Neuronal stem cell (in vitro differentiated cells): Measurements from ENCODE around the gene MEF2C.

ENCODE experiments used
- DNase-seq: peaks from one replicate; pipeline ENCODE4 v3.0.0-alpha.2; 2013; ENCODE audit warnings: low spot score
- H2AFZ ChIP-seq: one replicate; pipeline ENCODE4 v1.6.1; 2013; ENCODE audit warnings: mild to moderate bottlenecking, low read length, inconsistent platforms
- H2AK5ac ChIP-seq: 2 replicates; pipeline ENCODE4 v1.6.1; 2013; ENCODE audit warnings: low read depth, mild to moderate bottlenecking, inconsistent platforms, low read length, moderate library complexity, mixed read lengths
- H2BK120ac ChIP-seq: 2 replicates; pipeline ENCODE4 v1.6.1; 2013; ENCODE audit warnings: low read depth, mild to moderate bottlenecking, inconsistent platforms, low read length, moderate library complexity, mixed read lengths
- H2BK12ac ChIP-seq: one replicate; pipeline ENCODE4 v1.6.1; 2013; ENCODE audit warnings: low read length, inconsistent platforms
- H2BK15ac ChIP-seq: 2 replicates; pipeline ENCODE4 v1.6.1; 2013; ENCODE audit warnings: mild to moderate bottlenecking, low read length, inconsistent platforms, mixed read lengths
- H2BK5ac ChIP-seq: one replicate; pipeline ENCODE4 v1.6.1; 2013; ENCODE audit warnings: inconsistent platforms, mild to moderate bottlenecking, low read length, moderate library complexity
- H3K14ac ChIP-seq: one replicate; pipeline ENCODE4 v1.6.1; 2013; ENCODE audit warnings: low read length, inconsistent platforms
- H3K18ac ChIP-seq: 2 replicates; pipeline ENCODE4 v1.6.1; 2013; ENCODE audit warnings: low read length, inconsistent platforms
- H3K23ac ChIP-seq: 2 replicates; pipeline ENCODE4 v1.6.1; 2013; ENCODE audit warnings: low read depth, mild to moderate bottlenecking, mixed read lengths, low read length, inconsistent platforms; ENCODE audit not compliant: poor library complexity
- H3K27ac ChIP-seq: replicated peaks from 3 replicates; pipeline ENCODE4 v1.5.1; 2013; ENCODE audit warnings: low read length, inconsistent platforms
- H3K27me3 ChIP-seq, 3 experiments: 2 replicates each; pipeline ENCODE4 v1.6.1; 2013; ENCODE audit warnings: low read length in 3 of 3, mild to moderate bottlenecking in 2 of 3, inconsistent platforms in 1 of 3, low read depth in 1 of 3, mixed read lengths in 1 of 3, moderate library complexity in 1 of 3; ENCODE audit not compliant: control insufficient read depth in 3 of 3, insufficient read depth in 3 of 3
- H3K36me3 ChIP-seq, 2 donors: replicated peaks in 1 of 2; 2 replicates each; pipeline ENCODE4 v1.6.1; 2013; ENCODE audit warnings: low read length in 2 of 2; ENCODE audit not compliant: control insufficient read depth in 2 of 2, insufficient read depth in 2 of 2
- H3K4ac ChIP-seq: 2 replicates; pipeline ENCODE4 v1.6.1; 2013; ENCODE audit warnings: inconsistent platforms, mild to moderate bottlenecking, low read length, moderate library complexity
- H3K4me1 ChIP-seq, 2 donors: 1 replicate in 1 of 2; 2 replicates in 1 of 2; pipeline ENCODE4 v1.6.1; 2013; ENCODE audit warnings: low read length in 2 of 2, low read depth in 1 of 2; ENCODE audit not compliant: control insufficient read depth in 2 of 2, insufficient read depth in 1 of 2
- H3K4me2 ChIP-seq: one replicate; pipeline ENCODE4 v1.6.1; 2013; ENCODE audit warnings: mild to moderate bottlenecking, low read length, inconsistent platforms; ENCODE audit not compliant: insufficient read depth, poor library complexity, severe bottlenecking
- H3K4me3 ChIP-seq, 2 donors: 2 replicates each; pipeline ENCODE4 v1.5.1; 2013; ENCODE audit warnings: low read length in 2 of 2, mild to moderate bottlenecking in 2 of 2, inconsistent platforms in 1 of 2, moderate library complexity in 1 of 2
- H3K79me1 ChIP-seq: one replicate; pipeline ENCODE4 v1.6.1; 2013; ENCODE audit warnings: low read depth, mild to moderate bottlenecking, inconsistent platforms, low read length, moderate library complexity
- H3K9ac ChIP-seq: one replicate; pipeline ENCODE4 v1.6.1; 2013; ENCODE audit warnings: mild to moderate bottlenecking, low read depth, low read length, inconsistent platforms; ENCODE audit not compliant: poor library complexity
- H3K9me3 ChIP-seq, 2 donors: replicated peaks in 1 of 2; 2 replicates each; pipeline versions ENCODE3 to v1.6.1; 2013; ENCODE audit warnings: low read length in 2 of 2, mild to moderate bottlenecking in 2 of 2, inconsistent platforms in 1 of 2, low read depth in 1 of 2, mixed read lengths in 1 of 2, moderate library complexity in 1 of 2; ENCODE audit not compliant: control insufficient read depth in 2 of 2, insufficient read depth in 1 of 2
- H4K8ac ChIP-seq: one replicate; pipeline ENCODE4 v1.6.1; 2013; ENCODE audit warnings: low read depth, mild to moderate bottlenecking, inconsistent platforms, low read length, moderate library complexity
- H4K91ac ChIP-seq: one replicate; pipeline ENCODE4 v1.6.1; 2013; ENCODE audit warnings: low read length, low read depth, mild to moderate bottlenecking, inconsistent platforms; ENCODE audit not compliant: poor library complexity
- WGBS, 2 donors: extraction: QIAGEN DNeasy Blood & Tissue Kit; methylation state at CpG; one replicate each; pipeline ENCODE4 v1.1.7; 2013; ENCODE audit warnings: missing lambda C conversion rate in 2 of 2, mixed read lengths in 1 of 2; ENCODE audit not compliant: insufficient read length in 2 of 2, insufficient replicate concordance in 1 of 2; ENCODE audit errors: extremely low coverage in 2 of 2; 5-methylcytosine and 5-hydroxymethylcytosine counted together

Gene MEF2C

GRCh38 chr5:88685591-88686541 lies 197.1 kb downstream of the MEF2C start:
- Histone ChIP-seq H3K27me3 (peaks cover 56 to 100% (median 92%) of the 10 kb centered on the region in 3 experiments), H2BK5ac (no peak overlapping the region), H3K9ac (no peak overlapping the region), H3K9me3 (no peaks in the 10 kb centered on the region), H2BK12ac (no peak overlapping the region), H3K79me1 (no peaks in the 10 kb centered on the region), H3K14ac (no peak overlapping the region), H3K4me2 (peak overlapping the region; percentile 36), H2BK120ac (no peak overlapping the region), H4K8ac (no peak overlapping the region), H3K4me3 (no peak overlapping the region), H3K23ac (no peak overlapping the region), H3K36me3 (no peaks in the 10 kb centered on the region), H3K18ac (no peak overlapping the region), H3K4me1 (peaks cover 5% of the 10 kb centered on the region in 2 donors), H2AFZ (no peak overlapping the region), H3K27ac (no peak overlapping the region), H4K91ac (no peak overlapping the region), H3K4ac (no peak overlapping the region), H2AK5ac (no peak overlapping the region), H2BK15ac (no peak overlapping the region)
- 100% methylated on average over 1 of the region's 23 CpGs; no CpG with 5 or more reads in 1 of the 2 donors for WGBS, 2 donors
- DNase-seq, result no peak

GRCh38 chr5:88683506-88684135 lies 199.4 kb downstream of the MEF2C start:
- no peak overlapping the region for H2BK120ac ChIP-seq
- no peak overlapping the region for H3K4me2 ChIP-seq
- no peak overlapping the region for H3K18ac ChIP-seq
- H2BK15ac ChIP-seq, result no peak overlapping the region
- H3K4me3 ChIP-seq, result no peak overlapping the region
- no peak overlapping the region for H3K4ac ChIP-seq
- DNase-seq, result no peak
- no peak overlapping the region for H3K9ac ChIP-seq
- H2AK5ac ChIP-seq, result no peak overlapping the region
- H2BK12ac ChIP-seq, result no peak overlapping the region
- peak overlapping the region; percentile 46 for H2AFZ ChIP-seq
- no CpG with 5 or more reads among the region's 31 CpGs for WGBS, 2 donors
- H2BK5ac ChIP-seq, result no peak overlapping the region
- no peak overlapping the region for H3K14ac ChIP-seq
- H4K91ac ChIP-seq, result no peak overlapping the region
- H3K79me1 ChIP-seq, result no peaks in the 10 kb centered on the region
- no peak overlapping the region for H3K27ac ChIP-seq
- H3K23ac ChIP-seq, result peak overlapping the region; percentile 30
- peaks cover 37 to 98% (median 91%) of the 10 kb centered on the region in 3 experiments for H3K27me3 ChIP-seq
- H3K9me3 ChIP-seq, result no peaks in the 10 kb centered on the region
- H3K4me1 ChIP-seq, result peaks cover 2 to 5% of the 10 kb centered on the region in 2 donors
- no peaks in the 10 kb centered on the region for H3K36me3 ChIP-seq
- H4K8ac ChIP-seq, result no peak overlapping the region

GRCh38 chr5:88682881-88683361 lies 200.1 kb downstream of the MEF2C start:
- H3K27me3 ChIP-seq, result peaks cover 41 to 97% (median 90%) of the 10 kb centered on the region in 3 experiments
- H3K27ac ChIP-seq, result no peak overlapping the region
- no peak overlapping the region for H3K4me2 ChIP-seq

GRCh38 chr5:88682131-88682530 lies 200.9 kb downstream of the MEF2C start:
- H2BK12ac ChIP-seq, result no peak overlapping the region
- H3K9ac ChIP-seq, result no peak overlapping the region
- no peak overlapping the region for H3K4ac ChIP-seq
- H3K4me3 ChIP-seq, result no peak overlapping the region
- H3K36me3 ChIP-seq, result no peaks in the 10 kb centered on the region
- no peak overlapping the region for H3K23ac ChIP-seq
- H4K91ac ChIP-seq, result no peak overlapping the region
- peaks cover 42 to 97% (median 91%) of the 10 kb centered on the region in 3 experiments for H3K27me3 ChIP-seq
- no peaks in the 10 kb centered on the region for H3K79me1 ChIP-seq
- H3K9me3 ChIP-seq, result no peaks in the 10 kb centered on the region
- no CpG with 5 or more reads among the region's 1 CpG for whole genome bisulfite sequencing, 2 donors
- H2AFZ ChIP-seq, result no peak overlapping the region
- no peak overlapping the region for H2BK15ac ChIP-seq
- H2BK120ac ChIP-seq, result no peak overlapping the region
- no peak overlapping the region for H3K14ac ChIP-seq
- H4K8ac ChIP-seq, result no peak overlapping the region
- DNase-seq, result no peak
- H2BK5ac ChIP-seq, result no peak overlapping the region
- H2AK5ac ChIP-seq, result no peak overlapping the region
- H3K4me2 ChIP-seq, result no peak overlapping the region
- no peak overlapping the region for H3K27ac ChIP-seq
- peaks cover 6 to 7% of the 10 kb centered on the region in 2 donors for H3K4me1 ChIP-seq
- no peak overlapping the region for H3K18ac ChIP-seq

More at GRCh38 chr5:88682881-88683361, 200.1 kb downstream of the MEF2C start:
- Histone ChIP-seq H3K4ac (no peak overlapping the region), H2AK5ac (no peak overlapping the region), H3K4me3 (no peak overlapping the region), H2AFZ (no peak overlapping the region), H2BK15ac (no peak overlapping the region), H2BK5ac (no peak overlapping the region), H3K36me3 (no peaks in the 10 kb centered on the region), H2BK120ac (no peak overlapping the region), H3K18ac (no peak overlapping the region), H2BK12ac (no peak overlapping the region), H3K9ac (no peak overlapping the region), H4K91ac (no peak overlapping the region), H3K79me1 (no peaks in the 10 kb centered on the region), H3K9me3 (no peaks in the 10 kb centered on the region), H3K14ac (no peak overlapping the region), H3K23ac (no peak overlapping the region), H4K8ac (no peak overlapping the region), H3K4me1 (peaks cover 5 to 7% of the 10 kb centered on the region in 2 donors)
- no CpG with 5 or more reads among the region's 5 CpGs for WGBS, 2 donors
- no peak for DNase-seq
